HG03196 (cell line): ENCODE results near the gene MRPL4.

ENCODE experiments used
- ATAC-seq: cut with Tn5 transposase; IDR thresholded peaks from one replicate; pipeline ENCODE4 v1.9.1; 2021; ENCODE audit not compliant: unreplicated experiment

Gene MRPL4

GRCh38 chr19:10251792-10252694, at the start of gene MRPL4:
MRPL4 (plus strand) TSS chr19:10252214; CDS start chr19:10252254, 40 bp downstream.
- peak; percentile 81 for ATAC-seq

GRCh38 chr19:10203686-10204085, 48.3 kb upstream of the MRPL4 start:
- no peak for ATAC-seq

- ATAC-seq, result no peak
These were observed 46.4 kb upstream of the MRPL4 start for GRCh38 chr19:10205636-10206035.

GRCh38 chr19:10206226-10206885, 45.7 kb upstream of the MRPL4 start:
- ATAC-seq, result no peak

- no peak for ATAC-seq
These were observed 45.0 kb upstream of the MRPL4 start for GRCh38 chr19:10207026-10207425.

- ATAC-seq, result no peak
These were observed 42.7 kb upstream of the MRPL4 start for GRCh38 chr19:10209315-10209714.

GRCh38 chr19:10211061-10211460, 41.0 kb upstream of the MRPL4 start:
- no peak for ATAC-seq

GRCh38 chr19:10211691-10212090, 40.3 kb upstream of the MRPL4 start:
- ATAC-seq, result no peak

GRCh38 chr19:10214784-10215183, 37.2 kb upstream of the MRPL4 start:
- ATAC-seq, result no peak

- no peak for ATAC-seq
These were observed 34.9 kb upstream of the MRPL4 start for GRCh38 chr19:10217085-10217484.

GRCh38 chr19:10219678-10220077, 32.3 kb upstream of the MRPL4 start:
- ATAC-seq, result no peak

- no peak for ATAC-seq
These were observed 31.3 kb upstream of the MRPL4 start for GRCh38 chr19:10220695-10221094.

GRCh38 chr19:10222201-10222890, 29.7 kb upstream of the MRPL4 start:
- no peak for ATAC-seq

GRCh38 chr19:10223488-10224213, 28.4 kb upstream of the MRPL4 start:
- no peak for ATAC-seq

GRCh38 chr19:10224337-10224736, 27.7 kb upstream of the MRPL4 start:
- no peak for ATAC-seq

- ATAC-seq, result no peak
These were observed 26.0 kb upstream of the MRPL4 start for GRCh38 chr19:10226021-10226375.

GRCh38 chr19:10226376-10227025, 25.5 kb upstream of the MRPL4 start:
- no peak for ATAC-seq

GRCh38 chr19:10227026-10227971, 24.7 kb upstream of the MRPL4 start:
- ATAC-seq, result no peak

- no peak for ATAC-seq
These were observed 23.6 kb upstream of the MRPL4 start for GRCh38 chr19:10228393-10228792.
